Ishikawa (cell line): ENCODE measurements around the gene FAM181B.

Experiments used
- EGR1 ChIP-seq: IDR thresholded peaks from 2 replicates; pipeline ENCODE4 v1.6.1; 2012
- EP300 ChIP-seq: IDR thresholded peaks from 2 replicates; pipeline ENCODE4 v1.6.1; 2012; ENCODE audit warnings: borderline replicate concordance
- MAX ChIP-seq: IDR thresholded peaks from 2 replicates; pipeline ENCODE4 v1.6.1; 2012
- NFIC ChIP-seq: IDR thresholded peaks from 2 replicates; pipeline ENCODE4 v1.6.1; 2012
- RAD21 ChIP-seq: IDR thresholded peaks from 2 replicates; pipeline ENCODE4 v1.6.1; 2012; ENCODE audit warnings: low read depth
- REST ChIP-seq: IDR thresholded peaks from 2 replicates; pipeline ENCODE4 v1.6.1; 2012; ENCODE audit warnings: low read depth, mild to moderate bottlenecking
- USF1 ChIP-seq: IDR thresholded peaks from 2 replicates; pipeline ENCODE4 v1.6.1; 2012
- YY1 ChIP-seq: IDR thresholded peaks from 2 replicates; pipeline ENCODE4 v1.6.1; 2012; ENCODE audit warnings: low read depth

DNA sequence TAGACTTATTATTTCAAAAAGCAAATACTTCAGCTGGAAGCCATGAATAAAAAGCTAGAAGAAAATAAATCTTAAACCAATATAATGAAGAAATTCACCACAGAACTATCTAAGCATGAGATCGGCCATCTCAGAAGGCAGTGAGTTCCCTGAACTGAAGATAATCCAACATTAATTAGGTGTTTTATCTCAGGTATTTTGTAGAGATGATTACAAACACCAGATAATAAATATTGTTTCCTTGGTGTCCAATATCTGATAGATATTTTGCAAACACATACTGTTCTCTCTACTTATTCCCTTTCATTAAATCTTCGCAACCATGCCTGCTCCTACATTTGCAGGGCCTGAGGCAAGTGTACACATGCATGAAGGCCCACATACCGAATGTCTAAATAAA is 26.0 kb upstream of the FAM181B start:
- TF ChIP-seq EGR1: no peak
- no peak for TF ChIP-seq NFIC
- no peak for TF ChIP-seq USF1
- no peak for TF ChIP-seq REST
- no peak for TF ChIP-seq MAX
- no peak for TF ChIP-seq RAD21
- no peak for TF ChIP-seq EP300
- no peak for TF ChIP-seq YY1
